PC-3 (cell line): ENCODE data around the gene UBAP1. TPM values are rescaled to one million over a fixed set of nuclear protein-coding genes. Genes with fewer than 3 reads are reported as not detected.
A peak's percentile ranks its signal among the peaks of the same experiment; 100 is the strongest.

ENCODE experiments used
- ATAC-seq: fragments of 200-7000 bp; cut with Tn5 transposase; 2 replicates; pipeline ENCODE4 v1.9.1; 2020; ENCODE audit warnings: mild to moderate bottlenecking, moderate library complexity
- BruUV-seq: library from RNA; stranded (reverse); fragments of 400-500 nt; replicated peaks from 2 replicates; lab custom pipeline; 2021; lab: Mats Ljungman, UMichigan
- CTCF ChIA-PET: fragments of 300-600 bp; sonication (Branson Sonifier 250); formaldehyde crosslinking; loops from one replicate; lab custom pipeline; 2022; ENCODE audit warnings: antibody characterized with exemption; lab: Charles Lee
- POLR2A ChIA-PET: fragments of 300-600 bp; sonication (Branson Sonifier 250); formaldehyde crosslinking; loops from one replicate; lab custom pipeline; 2022; ENCODE audit warnings: antibody characterized with exemption; ENCODE audit not compliant: unreplicated experiment; lab: Charles Lee
- DNase-seq: peaks from one replicate; pipeline ENCODE4 v3.0.0-alpha.2; 2015
- H2AFZ ChIP-seq: fragments of 300-600 bp; sonication (generic); 2 replicates; pipeline ENCODE4 v1.6.0; 2016; ENCODE audit warnings: antibody characterized with exemption, low read length
- H3F3A ChIP-seq: fragments of 300-600 bp; sonication (generic); one replicate; pipeline ENCODE4 v1.6.0; 2017; ENCODE audit warnings: antibody characterized with exemption, low read length, control low read depth, mild to moderate bottlenecking; ENCODE audit not compliant: unreplicated experiment
- H3K27ac ChIP-seq: fragments of 300-600 bp; sonication (generic); 2 replicates; pipeline ENCODE4 v1.5.1; 2016; ENCODE audit warnings: mild to moderate bottlenecking, low read length
- H3K27me3 ChIP-seq: fragments of 300-600 bp; sonication (generic); 2 replicates; pipeline ENCODE4 v1.6.1; 2016; ENCODE audit warnings: low read length, mixed read lengths
- H3K36me3 ChIP-seq: fragments of 300-600 bp; sonication (generic); 2 replicates; pipeline ENCODE4 v1.6.1; 2016; ENCODE audit warnings: low read depth, mixed run types, low read length, mixed read lengths
- H3K4me1 ChIP-seq: fragments of 300-600 bp; sonication (generic); 2 replicates; pipeline ENCODE4 v1.5.1; 2016; ENCODE audit warnings: low read length; ENCODE audit not compliant: insufficient read depth
- H3K4me2 ChIP-seq: fragments of 300-600 bp; sonication (generic); 2 replicates; pipeline ENCODE4 v1.6.0; 2016; ENCODE audit warnings: low read length
- H3K4me3 ChIP-seq: fragments of 300-600 bp; sonication (generic); 2 replicates; pipeline ENCODE4 v1.5.1; 2016; ENCODE audit warnings: mild to moderate bottlenecking, low read length, mixed read lengths
- H3K79me2 ChIP-seq: fragments of 300-600 bp; sonication (generic); 2 replicates; pipeline ENCODE4 v1.6.1; 2017; ENCODE audit warnings: low read length, mixed read lengths
- H3K9ac ChIP-seq: fragments of 300-600 bp; sonication (generic); 2 replicates; pipeline ENCODE4 v1.6.0; 2016; ENCODE audit warnings: mild to moderate bottlenecking, low read length
- H3K9me2 ChIP-seq: fragments of 300-600 bp; sonication (generic); replicated peaks from 2 replicates; pipeline ENCODE4 v1.6.1; 2016; ENCODE audit warnings: mixed run types, low read length, mixed read lengths
- H3K9me3 ChIP-seq: fragments of 300-600 bp; sonication (generic); 2 replicates; pipeline ENCODE4 v1.6.1; 2016; ENCODE audit warnings: low read length, mixed read lengths
- H4K20me1 ChIP-seq: fragments of 300-600 bp; sonication (generic); 2 replicates; pipeline ENCODE4 v1.6.1; 2016; ENCODE audit warnings: low read length, mixed read lengths
- EZH2 ChIP-seq: fragments of 300-600 bp; sonication (generic); IDR thresholded peaks from one replicate; pipeline ENCODE4 v1.6.1; 2017; ENCODE audit warnings: antibody characterized with exemption, mild to moderate bottlenecking, low read length; ENCODE audit not compliant: unreplicated experiment
- EZH2phosphoT487 ChIP-seq: fragments of 300-600 bp; sonication (generic); IDR thresholded peaks from 2 replicates; pipeline ENCODE4 v1.6.1; 2018; ENCODE audit warnings: mild to moderate bottlenecking, antibody characterized with exemption, low read length, borderline replicate concordance
- intact Hi-C: fragments of 100-400 bp; cut with micrococcal nuclease; formaldehyde crosslinking; loops from 2 replicates; pipeline ENCODE4 v1.9.0; 2023
- total RNA-seq: library from RNA; depleted of rRNA; stranded (reverse); fragments of >200 nt; gene quantifications from 2 replicates; pipeline ENCODE4 v1.2.3, GENCODE V29; 2014
- TF ChIP-seq, protein P1 (sequence below): fragments of 300-600 bp; sonication (generic); conservative IDR thresholded peaks from 2 replicates; pipeline ENCODE4 v1.5.1; 2017; ENCODE audit warnings: antibody characterized with exemption, low read depth, mild to moderate bottlenecking, low read length

Gene UBAP1
- total RNA-seq, 1 experiment from 2014 or later, result 15.2 TPM

DNA sequence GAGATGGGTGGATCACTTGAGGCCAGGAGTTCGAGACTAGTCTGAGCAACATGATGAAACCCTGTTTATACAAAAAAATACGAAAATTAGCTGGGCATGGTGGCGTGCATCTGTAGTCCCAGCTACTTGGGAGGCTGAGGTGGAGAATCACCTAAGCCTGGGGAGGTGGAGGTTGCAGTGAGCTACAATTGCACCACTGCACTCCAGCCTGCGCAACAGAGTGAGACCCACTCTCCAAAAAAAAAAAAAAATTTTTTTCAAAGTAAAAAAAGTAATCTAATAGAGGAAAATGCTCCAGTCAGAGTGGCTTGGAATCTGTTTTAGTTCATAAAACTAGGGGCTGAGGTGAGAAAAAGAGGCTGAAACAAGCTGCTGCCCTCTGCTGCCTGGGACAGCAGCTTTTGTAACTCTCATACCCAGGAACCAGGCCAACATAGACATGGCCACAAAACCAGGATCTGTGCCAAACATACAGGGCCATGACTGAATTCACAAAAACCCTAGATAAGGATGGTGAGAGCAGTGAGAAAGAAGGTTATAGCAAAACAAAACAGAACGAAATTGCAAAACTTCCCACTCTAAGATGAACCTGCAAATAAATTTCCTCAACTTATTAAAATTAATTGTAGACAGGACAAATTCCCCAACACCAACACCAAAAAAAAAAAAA is 39.2 kb upstream of the UBAP1 start:
- Histone ChIP-seq H3K4me1 (no peaks in the 10 kb centered on the region), H3K9ac (no peak overlapping the region), H3K79me2 (no peaks in the 10 kb centered on the region), H3K36me3 (no peaks in the 10 kb centered on the region), H3F3A (no peaks in the 10 kb centered on the region), H3K9me2 (no peaks in the 10 kb centered on the region), H3K4me3 (no peak overlapping the region), H3K9me3 (no peaks in the 10 kb centered on the region), H2AFZ (no peak overlapping the region), H3K27ac (no peak overlapping the region), H4K20me1 (no peaks in the 10 kb centered on the region), H3K27me3 (no peaks in the 10 kb centered on the region), H3K4me2 (no peak overlapping the region)
- no TSS peak for BruUV-seq
- intact Hi-C loops, result no loop called here
- TF ChIP-seq, protein P1, sequence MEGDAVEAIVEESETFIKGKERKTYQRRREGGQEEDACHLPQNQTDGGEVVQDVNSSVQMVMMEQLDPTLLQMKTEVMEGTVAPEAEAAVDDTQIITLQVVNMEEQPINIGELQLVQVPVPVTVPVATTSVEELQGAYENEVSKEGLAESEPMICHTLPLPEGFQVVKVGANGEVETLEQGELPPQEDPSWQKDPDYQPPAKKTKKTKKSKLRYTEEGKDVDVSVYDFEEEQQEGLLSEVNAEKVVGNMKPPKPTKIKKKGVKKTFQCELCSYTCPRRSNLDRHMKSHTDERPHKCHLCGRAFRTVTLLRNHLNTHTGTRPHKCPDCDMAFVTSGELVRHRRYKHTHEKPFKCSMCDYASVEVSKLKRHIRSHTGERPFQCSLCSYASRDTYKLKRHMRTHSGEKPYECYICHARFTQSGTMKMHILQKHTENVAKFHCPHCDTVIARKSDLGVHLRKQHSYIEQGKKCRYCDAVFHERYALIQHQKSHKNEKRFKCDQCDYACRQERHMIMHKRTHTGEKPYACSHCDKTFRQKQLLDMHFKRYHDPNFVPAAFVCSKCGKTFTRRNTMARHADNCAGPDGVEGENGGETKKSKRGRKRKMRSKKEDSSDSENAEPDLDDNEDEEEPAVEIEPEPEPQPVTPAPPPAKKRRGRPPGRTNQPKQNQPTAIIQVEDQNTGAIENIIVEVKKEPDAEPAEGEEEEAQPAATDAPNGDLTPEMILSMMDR, result peak; percentile 48
- no peak for TF ChIP-seq EZH2phosphoT487
- DNase-seq (peak; percentile 64), ATAC-seq (peak; percentile 66)
- POLR2A ChIA-PET, result no interaction called here
- CTCF ChIA-PET, result no interaction called here

DNA sequence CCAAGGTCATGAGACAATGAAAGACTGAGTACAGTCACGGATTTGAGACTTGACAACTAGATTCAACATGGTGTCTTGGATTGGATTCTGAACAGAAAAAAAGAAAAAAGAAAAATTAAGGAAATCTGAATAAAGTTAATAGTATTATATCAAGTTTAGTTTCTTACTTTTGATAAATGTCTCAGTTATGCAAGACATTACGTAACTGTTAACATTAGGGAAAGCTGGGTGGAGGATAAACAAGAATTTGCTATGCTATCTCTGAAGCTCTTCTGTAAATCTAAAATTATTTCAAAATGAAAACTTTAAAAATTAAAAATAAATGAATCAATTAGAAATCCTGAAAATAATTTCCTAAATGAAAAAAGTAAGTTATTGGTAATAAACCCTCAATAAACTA is 38.0 kb upstream of the UBAP1 start:
- H3K27ac ChIP-seq, result no peak overlapping the region
- H3K79me2 ChIP-seq, result no peaks in the 10 kb centered on the region
- DNase-seq (no peak), ATAC-seq (no peak)
- POLR2A ChIA-PET, result no interaction called here
- H3K4me2 ChIP-seq, result no peak overlapping the region
- no peak overlapping the region for H3K4me3 ChIP-seq
- H3K9me3 ChIP-seq, result no peaks in the 10 kb centered on the region
- H3K9ac ChIP-seq, result no peak overlapping the region
- no peaks in the 10 kb centered on the region for H3K27me3 ChIP-seq
- H4K20me1 ChIP-seq, result no peaks in the 10 kb centered on the region
- TF ChIP-seq EZH2phosphoT487 (no peak), EZH2 (no peak)
- TF ChIP-seq, protein P1, result no peak
- H3K4me1 ChIP-seq, result no peaks in the 10 kb centered on the region
- intact Hi-C loops, result no loop called here
- H3F3A ChIP-seq, result no peaks in the 10 kb centered on the region
- H3K9me2 ChIP-seq, result no peaks in the 10 kb centered on the region
- H3K36me3 ChIP-seq, result no peaks in the 10 kb centered on the region
- BruUV-seq, result no TSS peak
- H2AFZ ChIP-seq, result no peak overlapping the region
- CTCF ChIA-PET, result no interaction called here

DNA sequence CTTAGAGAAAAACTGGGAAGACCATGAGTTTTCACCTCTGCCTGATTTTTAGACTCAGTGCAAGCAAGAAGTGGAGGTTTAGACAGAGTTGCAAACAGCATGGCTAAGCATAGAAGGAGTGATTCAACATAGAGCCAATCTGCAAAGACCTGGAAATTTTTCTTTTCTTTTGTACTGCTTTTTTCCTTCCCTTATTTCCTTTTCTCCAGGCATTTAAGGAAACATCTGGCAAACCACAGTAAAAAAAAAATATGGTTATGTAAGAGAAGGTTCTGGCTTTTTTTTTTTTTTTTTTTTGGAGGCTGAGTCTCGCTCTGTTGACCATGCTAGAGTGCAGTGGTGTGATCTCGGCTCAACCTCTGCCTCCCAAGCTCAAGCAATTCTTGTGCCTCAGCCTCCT is 35.7 kb upstream of the UBAP1 start:
- Histone ChIP-seq H3K27ac (no peak overlapping the region), H3K36me3 (no peaks in the 10 kb centered on the region), H3K79me2 (no peaks in the 10 kb centered on the region), H3F3A (no peaks in the 10 kb centered on the region), H3K9me3 (no peaks in the 10 kb centered on the region), H2AFZ (no peak overlapping the region), H4K20me1 (no peaks in the 10 kb centered on the region), H3K4me3 (no peak overlapping the region), H3K4me1 (no peaks in the 10 kb centered on the region), H3K9me2 (no peaks in the 10 kb centered on the region), H3K27me3 (no peaks in the 10 kb centered on the region), H3K4me2 (no peak overlapping the region), H3K9ac (no peak overlapping the region)
- ATAC-seq, result no peak
- ChIA-PET POLR2A (no interaction called here), CTCF (no interaction called here)
- TF ChIP-seq EZH2, result no peak
- TF ChIP-seq, protein P1, result no peak
- no peak for TF ChIP-seq EZH2phosphoT487
- intact Hi-C loops, result no loop called here
- no peak for DNase-seq
- no TSS peak for BruUV-seq
